Measurements from ENCODE around the gene XPNPEP3. TPM values are rescaled to one million over a fixed set of nuclear protein-coding genes. Genes with fewer than 3 reads are reported as not detected.

XPNPEP3 gene
- total RNA-seq, 3 donors from 2014 or later, result 9.8 to 21.7 (median 14.6) TPM

DNA sequence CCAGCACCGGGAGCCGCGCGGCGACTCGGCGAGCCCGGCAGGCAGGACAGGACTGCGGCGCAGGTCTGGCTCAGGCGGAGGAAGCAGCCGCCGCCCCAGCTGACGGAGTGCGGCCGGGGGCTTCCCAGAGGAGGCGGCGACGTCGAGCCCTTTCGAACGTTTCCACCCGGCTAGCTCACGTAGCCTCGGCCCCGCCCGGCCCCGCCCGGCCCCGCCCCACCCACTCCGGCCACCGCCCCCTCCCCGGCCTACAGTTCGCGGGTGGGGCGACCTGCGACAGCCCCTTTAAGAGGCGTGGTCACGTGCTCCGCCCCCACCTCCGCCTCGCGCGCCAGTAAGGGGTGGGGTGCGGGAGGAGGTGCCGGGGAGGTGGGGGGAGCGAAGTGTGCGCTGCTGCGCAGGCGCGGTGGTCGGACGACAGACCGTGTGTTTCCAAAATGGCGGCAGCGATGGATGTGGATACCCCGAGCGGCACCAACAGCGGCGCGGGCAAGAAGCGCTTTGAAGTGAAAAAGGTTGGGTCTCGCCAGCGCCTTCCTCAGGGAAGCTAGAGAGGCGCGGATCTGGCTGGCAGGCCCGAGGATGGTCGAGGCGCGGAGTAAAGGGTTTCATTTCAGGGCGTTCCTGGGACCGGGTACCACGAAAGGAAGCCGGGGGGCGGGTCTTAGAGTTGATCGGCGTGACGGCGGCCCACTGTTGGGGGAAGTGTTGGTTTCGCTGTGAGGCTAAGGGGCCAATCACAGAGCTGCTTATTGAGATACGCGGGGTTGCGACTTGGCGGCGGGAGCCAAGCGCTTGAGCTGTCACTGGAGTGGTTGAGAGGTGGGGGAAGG is 94.2 kb downstream of the XPNPEP3 start, which contains the start of gene RBX1:
Gene RBX1 (plus strand): TSS at position 417 of the 833 bp plus-strand sequence. CDS start 21 bp downstream, at position 438.
- TF ChIP-seq CTCF (IDR thresholded peaks at IDR 0.05), result no peak
- peak within 1 kb of the TSS; percentile 66 for H3K4me3 ChIP-seq
- H3K36me3 ChIP-seq (ENCODE audit: low read depth), result no peaks in the 10 kb centered on the region
- peak; percentile 99 to 100 (median 99) for DNase-seq
- peak; percentile 95 for ATAC-seq
- H3K4me1 ChIP-seq (ENCODE audit: low read depth), result peaks cover 10% of the 10 kb centered on the region
- intact Hi-C loops (cut with DNase I, micrococcal nuclease), result loop anchor here (5.0 to 10.0 kb wide), 3 partner anchors 74 to 144 kb away; partner anchors contain the start of gene EP300 (in 2 of the 2)
- H3K9me3 ChIP-seq, result no peaks in the 10 kb centered on the region

DNA sequence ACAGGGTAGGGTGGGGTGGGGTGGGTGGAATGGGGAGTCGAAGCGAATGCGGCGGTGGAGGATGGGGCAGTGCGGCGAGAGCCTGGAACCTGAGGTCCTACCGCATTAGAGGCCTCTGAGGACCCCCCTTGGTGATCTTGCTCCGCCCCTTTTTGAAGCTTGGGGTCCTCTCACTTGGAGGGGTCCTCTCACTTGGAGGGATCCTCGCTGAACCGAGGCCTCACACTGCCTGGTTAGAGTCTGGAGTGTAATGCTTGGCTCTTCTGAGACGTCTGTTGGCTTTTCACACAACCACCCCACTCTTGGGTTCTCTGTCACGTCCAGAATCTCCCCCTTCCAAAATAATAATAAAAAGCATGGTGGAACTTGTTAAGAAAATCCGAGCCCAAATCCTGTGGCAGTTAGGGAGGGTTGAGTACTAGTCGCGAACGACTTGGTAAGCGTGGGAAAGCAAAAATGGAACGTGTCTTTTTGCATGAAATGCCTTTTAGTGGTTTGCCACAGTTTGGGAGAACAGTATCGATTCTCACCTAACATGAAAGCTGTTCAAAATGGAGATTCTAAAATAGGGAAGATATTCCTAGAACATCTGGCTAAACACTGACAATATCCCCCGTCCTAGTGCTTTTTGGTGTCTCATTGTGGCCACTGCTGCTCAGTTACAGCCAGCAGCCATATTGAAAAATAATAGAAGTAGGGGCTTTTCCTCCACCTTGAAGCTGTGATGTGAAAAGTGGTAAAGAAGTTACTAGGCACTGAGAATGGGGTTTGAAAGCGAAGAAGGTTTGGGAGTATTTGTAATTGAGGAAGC is 95.1 kb downstream of the XPNPEP3 start:
- TF ChIP-seq CTCF (IDR thresholded peaks at IDR 0.05), result no peak
- Histone ChIP-seq H3K36me3 (ENCODE audit: low read depth) (no peaks in the 10 kb centered on the region), H3K4me3 (peak overlapping the region; percentile 66), H3K4me1 (ENCODE audit: low read depth) (peaks cover 10% of the 10 kb centered on the region), H3K9me3 (no peaks in the 10 kb centered on the region)
- ATAC-seq (no peak), DNase-seq (no peak)
- intact Hi-C loops (cut with DNase I, micrococcal nuclease), result loop anchor here (5.0 to 10.0 kb wide), 3 partner anchors 73 to 143 kb away; partner anchors contain the start of gene EP300 (in 2 of the 2)

GRCh38 chr22:40953471-40953870 is 96.5 kb downstream of the XPNPEP3 start:
- DNase-seq (no peak), ATAC-seq (no peak)
- intact Hi-C loops (cut with DNase I, micrococcal nuclease), result loop anchor here (5.0 to 10.0 kb wide), 3 partner anchors 71 to 141 kb away; partner anchors contain the start of gene EP300 (in 2 of the 2)
- peaks cover 10% of the 10 kb centered on the region for H3K4me1 ChIP-seq (ENCODE audit: low read depth)
- no peak for TF ChIP-seq CTCF (IDR thresholded peaks at IDR 0.05)
- no peak overlapping the region for H3K4me3 ChIP-seq
- no peaks in the 10 kb centered on the region for H3K36me3 ChIP-seq (ENCODE audit: low read depth)
- H3K9me3 ChIP-seq, result no peaks in the 10 kb centered on the region

DNA sequence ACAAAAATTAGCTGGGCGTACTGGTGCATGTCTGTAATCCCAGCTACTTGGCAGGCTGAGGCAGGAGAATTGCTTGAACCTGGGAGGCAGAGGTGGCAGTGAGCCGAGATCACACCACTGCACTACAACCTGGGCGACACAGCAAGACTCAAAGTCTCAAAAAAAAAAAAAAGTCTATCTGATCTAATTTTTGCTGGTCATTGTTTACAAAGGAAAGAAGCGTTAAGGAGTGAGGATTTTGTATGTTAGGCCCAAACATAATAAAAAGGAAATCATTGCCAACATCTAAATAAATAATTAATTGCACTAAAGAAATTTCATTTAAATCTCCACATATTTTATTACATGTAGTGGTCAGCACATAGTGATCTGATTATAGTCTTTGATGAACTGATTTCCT is 97.2 kb downstream of the XPNPEP3 start:
- Histone ChIP-seq H3K9me3 (no peaks in the 10 kb centered on the region), H3K36me3 (ENCODE audit: low read depth) (no peaks in the 10 kb centered on the region), H3K4me3 (no peak overlapping the region), H3K4me1 (ENCODE audit: low read depth) (peaks cover 10% of the 10 kb centered on the region)
- ATAC-seq (no peak), DNase-seq (no peak)
- TF ChIP-seq CTCF (IDR thresholded peaks at IDR 0.05), result no peak
- intact Hi-C loops (cut with DNase I, micrococcal nuclease), result loop anchor here (5.0 to 10.0 kb wide), 3 partner anchors 71 to 141 kb away; partner anchors contain the start of gene EP300 (in 2 of the 2)

- ATAC-seq (no peak), DNase-seq (no peak)
- Histone ChIP-seq H3K4me1 (ENCODE audit: low read depth) (peaks cover 10% of the 10 kb centered on the region), H3K4me3 (no peak overlapping the region), H3K9me3 (no peaks in the 10 kb centered on the region), H3K36me3 (ENCODE audit: low read depth) (no peaks in the 10 kb centered on the region)
- intact Hi-C loops (cut with DNase I, micrococcal nuclease), result loop anchor here (10.0 kb wide), 2 partner anchors 69 to 139 kb away; partner anchors contain the start of gene EP300 (in 1 of the 2)
- no peak for TF ChIP-seq CTCF (IDR thresholded peaks at IDR 0.05)
Measured at GRCh38 chr22:40955571-40955970, 98.6 kb downstream of the XPNPEP3 start.
